Stimulated activated CD4-positive, alpha-beta T cell treated with anti-CD3 and anti-CD28 coated beads, Interleukin-12 subunit alpha, Interleukin-12 subunit beta, amount 100 ng/mL, for 48 hours (primary cell): ENCODE results near the gene TBKBP1.

Experiments used
- DNase-seq, 3 donors: peaks; one replicate each; pipeline ENCODE4 v3.0.0-alpha.2; 2020; ENCODE audit warnings: low read depth in 2 of 3, low spot score in 1 of 3

TBKBP1 gene

DNA sequence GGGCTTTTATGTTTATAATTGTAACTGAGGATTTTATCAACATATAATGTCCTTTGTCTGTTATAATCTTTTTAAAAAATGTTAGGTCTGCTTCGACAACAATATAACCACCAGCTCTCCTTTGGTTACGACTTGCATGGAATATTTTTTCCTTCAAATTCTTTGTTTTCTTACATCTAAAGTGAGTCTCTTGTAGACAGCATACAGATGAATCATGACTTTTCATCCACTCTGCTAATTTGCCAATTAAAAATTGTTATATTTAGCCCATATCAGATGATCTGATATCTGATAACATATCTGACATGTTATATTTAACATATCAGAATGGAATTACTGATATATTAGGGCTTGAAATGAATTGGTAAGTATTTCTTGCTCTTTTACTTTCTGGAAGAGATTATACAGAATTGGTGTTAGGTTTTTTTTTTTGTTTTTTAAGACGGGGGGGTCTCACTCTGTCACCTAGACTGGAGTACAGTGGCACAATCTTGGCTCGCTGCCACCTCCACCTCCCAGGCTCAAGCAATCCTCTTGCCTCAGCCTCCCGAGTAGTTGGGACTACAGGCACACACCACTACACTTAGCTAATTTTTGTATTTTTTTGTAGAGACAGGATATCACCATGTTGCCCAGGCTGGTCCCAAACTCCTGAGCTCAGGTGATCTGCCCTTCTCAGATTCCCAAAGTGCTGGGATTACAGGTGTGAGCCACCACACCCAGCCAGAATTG is 66.6 kb downstream of the TBKBP1 start:
- no peak for DNase-seq
